GM12801 (cell line): ENCODE measurements around the gene OIT3.

Source experiments
- CTCF ChIP-seq: IDR thresholded peaks from one replicate; pipeline ENCODE4 v1.5.1; 2011; ENCODE audit warnings: control low read depth; ENCODE audit not compliant: insufficient read length; ENCODE audit errors: extremely low read depth

OIT3 gene

GRCh38 chr10:72935361-72935760 is 41.8 kb downstream of the OIT3 start:
- no peak for TF ChIP-seq CTCF

- TF ChIP-seq CTCF, result no peak
Observed at GRCh38 chr10:72943498-72944234, 50.1 kb downstream of the OIT3 start.

- TF ChIP-seq CTCF, result no peak
Observed at GRCh38 chr10:72946963-72947362, 53.4 kb downstream of the OIT3 start.

- no peak for TF ChIP-seq CTCF
Observed at GRCh38 chr10:72948762-72949161, 55.2 kb downstream of the OIT3 start.

- no peak for TF ChIP-seq CTCF
Observed at GRCh38 chr10:72951760-72952159, 58.2 kb downstream of the OIT3 start.

GRCh38 chr10:72952189-72952588 is 58.6 kb downstream of the OIT3 start:
- TF ChIP-seq CTCF, result no peak

GRCh38 chr10:72952642-72953158 is 59.2 kb downstream of the OIT3 start:
- no peak for TF ChIP-seq CTCF
